Measurements from ENCODE around the gene TEX55. TPM values are rescaled to one million over a fixed set of nuclear protein-coding genes. Genes with fewer than 3 reads are reported as not detected.

Gene TEX55
- total RNA-seq, 4 donors from 2014 or later, result not detected

Other genes starting within 250 kb of the TEX55 start
- 10 to 100 TPM; 17.7 to 72.3 (median 34.7) TPM for gene IGSF11, start 111.3 kb upstream of the TEX55 start, total RNA-seq
- not detected for gene UPK1B, start 27.4 kb downstream of the TEX55 start, total RNA-seq
- 10 to 100 TPM; 16.2 to 27.3 (median 21.2) TPM for gene B4GALT4, start 94.7 kb downstream of the TEX55 start, total RNA-seq
- gene ARHGAP31, start 148.2 kb downstream of the TEX55 start, total RNA-seq, result 10 to 100 TPM; 40.5 to 46.5 (median 44.4) TPM

Data from tibial nerve (tissue), 4 donors.